Stimulated activated CD8-positive, alpha-beta memory T cell treated with anti-CD3 and anti-CD28 coated beads, Interleukin-12 subunit alpha, Interleukin-12 subunit beta, amount 100 ng/mL, for 24 hours (primary cell): Measurements from ENCODE around the gene CST7.
"Not testable (repeated sequence)": the region's sequence is repeated elsewhere in the genome, so short reads cannot be mapped to it uniquely, and the experiment has no call there.

Experiments
- DNase-seq: peaks from one replicate; pipeline ENCODE4 v3.0.0-alpha.2; 2020; ENCODE audit errors: extremely low read depth

The CST7 gene

DNA sequence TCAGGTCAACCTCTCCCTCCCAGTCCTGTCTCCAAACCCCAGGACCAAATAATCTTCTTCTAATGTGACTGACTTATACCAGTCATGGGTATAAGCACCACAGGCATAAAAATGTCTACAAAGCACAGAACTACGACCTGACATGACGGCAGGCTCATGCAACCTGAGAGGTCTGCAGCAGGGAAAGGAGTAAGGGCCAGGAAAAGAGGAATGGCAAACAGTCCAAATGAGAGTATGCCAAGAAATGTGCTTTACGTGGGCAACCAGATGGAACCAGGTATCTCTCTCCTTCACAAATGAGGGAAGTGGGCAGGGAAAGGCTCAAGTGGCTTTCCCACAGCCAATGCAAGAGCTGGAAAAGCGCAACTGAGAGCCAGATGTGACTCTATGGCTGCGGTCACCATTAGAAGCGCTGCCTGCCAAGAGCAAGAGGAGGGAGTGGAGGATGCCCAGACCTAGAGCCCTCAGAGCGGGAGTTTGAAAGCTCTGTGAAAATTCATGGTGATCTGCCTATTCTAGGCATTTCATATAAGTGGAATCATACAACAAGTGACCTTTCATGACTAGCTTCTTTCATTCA lies 37.5 kb downstream of the CST7 start:
- no peak for DNase-seq

DNA sequence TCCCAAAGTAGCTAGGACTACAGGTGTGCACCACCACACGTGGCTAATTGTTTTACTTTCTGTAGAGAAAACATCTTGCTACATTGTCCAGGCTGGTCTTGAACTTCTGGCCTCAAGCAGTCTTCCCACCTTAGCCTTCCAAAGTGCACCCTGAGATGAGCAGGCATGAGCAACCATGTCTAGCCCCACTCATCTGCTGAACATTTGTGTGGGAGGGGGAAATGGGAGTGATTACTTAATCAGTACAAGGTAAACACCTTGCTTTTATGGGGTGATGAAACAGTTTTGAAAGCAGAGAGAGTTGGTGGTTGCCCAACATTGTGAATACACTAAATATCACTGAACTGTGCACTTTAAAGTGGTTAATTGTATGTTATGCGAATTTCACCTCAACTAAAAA lies 38.2 kb downstream of the CST7 start:
- DNase-seq = no peak

DNA sequence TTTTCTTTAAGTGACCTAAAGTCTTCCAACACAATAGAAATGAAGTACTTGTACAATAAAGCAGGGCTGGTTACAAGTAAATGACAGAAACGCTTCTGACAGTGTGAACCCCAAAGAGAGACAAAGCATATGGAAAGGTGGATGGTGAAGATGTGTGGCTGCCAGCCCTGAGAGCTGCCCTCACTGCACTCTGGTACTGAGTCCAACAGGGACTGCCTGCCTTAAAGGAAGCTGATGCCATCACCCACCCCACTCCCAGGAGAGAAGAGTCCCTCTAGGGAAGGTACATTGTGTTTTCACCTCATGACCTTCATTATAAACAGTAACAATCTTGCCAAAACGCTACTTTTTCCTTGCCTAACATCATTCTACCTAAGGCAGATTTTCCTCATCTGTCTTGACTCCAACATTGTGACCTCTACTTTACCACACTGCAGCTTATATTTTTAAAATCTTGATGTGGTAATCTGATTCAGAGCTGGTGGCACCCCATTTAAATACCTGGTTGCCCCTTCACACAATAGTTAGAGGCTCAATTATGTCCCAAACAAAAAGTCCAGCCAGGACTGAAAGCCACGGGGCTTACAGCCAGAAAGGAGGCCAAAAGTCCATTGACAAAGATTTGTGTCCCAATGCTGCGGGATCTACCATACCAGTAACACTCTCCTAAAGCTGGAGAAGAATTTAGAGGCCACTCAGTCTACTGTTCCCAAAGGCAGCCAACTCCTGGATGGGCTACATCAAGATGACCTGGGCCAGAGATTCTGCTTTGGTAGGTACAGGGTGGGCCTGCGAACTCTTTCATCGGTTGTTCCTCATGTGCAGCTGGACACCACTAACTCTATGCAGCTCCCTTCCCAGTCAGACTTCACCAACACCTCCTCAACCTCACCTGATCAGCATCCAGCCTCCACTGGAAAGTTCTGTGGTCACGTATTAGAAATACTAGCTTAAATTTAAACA lies 39.1 kb downstream of the CST7 start:
- no peak for DNase-seq

DNA sequence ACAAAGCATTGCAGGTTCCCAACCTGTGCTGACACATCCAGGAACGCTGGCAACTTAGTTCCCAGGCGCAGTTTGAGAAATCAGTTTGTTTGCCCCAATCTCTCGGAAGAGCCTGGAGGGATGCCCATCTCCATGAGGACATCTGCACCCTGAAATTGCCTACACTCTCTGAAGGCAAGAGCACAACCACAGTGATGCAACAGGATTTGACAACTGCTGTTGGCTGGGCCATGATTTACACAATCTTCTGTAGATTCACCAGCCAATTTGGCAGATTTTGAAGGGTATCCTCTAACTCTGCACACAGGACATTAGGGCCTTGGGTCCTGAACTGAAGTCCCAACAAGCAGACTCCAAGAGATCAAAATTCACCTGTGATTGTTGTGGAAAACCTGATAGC lies 40.1 kb downstream of the CST7 start:
- DNase-seq = no peak

DNA sequence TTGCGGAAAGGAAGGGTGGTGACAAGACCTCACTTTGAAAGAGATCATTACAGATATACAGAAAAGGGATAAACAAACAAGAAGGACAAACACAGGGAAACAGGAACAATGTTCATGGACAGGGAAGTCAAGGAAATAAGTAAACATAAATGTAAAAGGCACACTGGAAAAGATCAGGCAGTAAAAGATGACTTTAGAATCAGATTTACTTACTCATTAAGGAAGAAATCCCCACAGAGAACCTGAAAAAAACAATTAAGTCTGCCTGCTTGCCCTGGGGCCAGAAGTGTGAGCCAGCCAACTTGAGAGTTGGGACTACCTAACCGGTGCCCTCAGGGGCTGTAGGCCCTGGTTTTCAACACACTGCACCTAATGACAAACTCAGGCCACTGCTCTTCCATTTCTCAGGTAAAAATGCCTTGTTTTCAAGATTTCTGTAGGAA lies 41.8 kb downstream of the CST7 start:
- no peak for DNase-seq

DNA sequence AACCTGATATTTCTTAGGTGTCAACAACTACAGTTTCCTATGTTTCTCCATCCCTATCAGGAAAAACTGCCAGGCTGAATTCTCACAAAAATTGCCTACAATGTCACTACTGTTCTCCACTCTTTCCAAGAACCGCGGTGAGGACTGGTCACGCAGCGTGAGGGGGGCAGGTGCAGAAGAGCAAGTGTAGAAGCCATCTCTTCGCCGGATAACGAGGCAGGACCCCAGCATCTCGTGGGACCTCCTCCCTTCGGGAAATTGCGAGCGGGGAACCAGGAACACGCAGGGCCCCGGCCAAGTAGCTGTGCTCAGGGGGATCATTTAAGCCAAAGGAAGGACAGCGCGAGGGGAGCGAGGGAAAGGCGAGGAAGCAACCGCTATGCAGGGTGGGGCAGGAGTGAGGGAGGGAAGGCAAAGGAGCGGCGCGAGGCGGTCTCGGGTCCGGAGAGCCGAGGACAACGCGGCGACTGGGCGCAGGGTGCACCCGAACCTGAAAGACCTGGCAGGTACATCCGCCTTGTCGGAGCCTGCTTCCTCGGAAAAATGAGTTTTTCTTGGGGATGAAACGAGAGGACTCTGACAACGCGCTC lies 42.9 kb downstream of the CST7 start:
- DNase-seq = no peak

DNA sequence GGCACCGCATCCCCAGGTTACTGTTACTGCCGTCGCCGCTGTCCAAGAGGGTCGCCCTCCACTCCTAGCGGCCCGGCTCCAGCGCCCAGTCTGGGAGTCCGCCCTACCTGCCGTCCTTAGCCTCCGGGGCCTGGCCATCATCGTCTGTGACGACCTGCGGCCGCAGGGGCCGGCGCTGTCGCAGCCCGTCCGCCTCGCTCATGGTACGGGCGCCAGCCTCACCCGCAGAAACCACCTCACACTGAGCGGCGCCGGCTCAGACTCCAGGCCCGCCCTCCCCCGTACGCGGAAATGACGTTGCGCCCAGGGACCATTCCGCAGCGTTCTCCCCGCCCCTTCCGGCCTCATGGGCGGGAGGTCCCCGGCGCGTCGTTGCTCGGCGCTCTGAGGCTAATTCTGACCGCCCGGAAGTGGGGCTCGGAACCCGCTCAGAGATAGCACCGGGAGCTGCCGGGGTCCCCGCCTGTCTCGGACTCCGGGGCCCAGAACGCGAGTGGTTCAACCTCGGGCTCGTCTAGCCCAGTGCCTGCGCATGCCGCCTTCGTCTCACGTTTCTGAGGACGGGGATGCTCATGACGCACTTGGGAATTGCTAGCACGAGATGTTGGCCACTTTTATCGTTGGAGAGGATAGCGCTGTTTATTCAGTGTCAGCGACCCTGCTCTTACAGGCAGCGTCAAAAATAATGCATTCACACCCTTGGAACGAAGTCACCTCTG lies 43.6 kb downstream of the CST7 start, which contains the start of gene APMAP:
Gene APMAP (minus strand): TSS at position 265 of the 719 bp plus-strand sequence. CDS start 63 bp downstream, at position 202.
- DNase-seq = peak; percentile 97

DNA sequence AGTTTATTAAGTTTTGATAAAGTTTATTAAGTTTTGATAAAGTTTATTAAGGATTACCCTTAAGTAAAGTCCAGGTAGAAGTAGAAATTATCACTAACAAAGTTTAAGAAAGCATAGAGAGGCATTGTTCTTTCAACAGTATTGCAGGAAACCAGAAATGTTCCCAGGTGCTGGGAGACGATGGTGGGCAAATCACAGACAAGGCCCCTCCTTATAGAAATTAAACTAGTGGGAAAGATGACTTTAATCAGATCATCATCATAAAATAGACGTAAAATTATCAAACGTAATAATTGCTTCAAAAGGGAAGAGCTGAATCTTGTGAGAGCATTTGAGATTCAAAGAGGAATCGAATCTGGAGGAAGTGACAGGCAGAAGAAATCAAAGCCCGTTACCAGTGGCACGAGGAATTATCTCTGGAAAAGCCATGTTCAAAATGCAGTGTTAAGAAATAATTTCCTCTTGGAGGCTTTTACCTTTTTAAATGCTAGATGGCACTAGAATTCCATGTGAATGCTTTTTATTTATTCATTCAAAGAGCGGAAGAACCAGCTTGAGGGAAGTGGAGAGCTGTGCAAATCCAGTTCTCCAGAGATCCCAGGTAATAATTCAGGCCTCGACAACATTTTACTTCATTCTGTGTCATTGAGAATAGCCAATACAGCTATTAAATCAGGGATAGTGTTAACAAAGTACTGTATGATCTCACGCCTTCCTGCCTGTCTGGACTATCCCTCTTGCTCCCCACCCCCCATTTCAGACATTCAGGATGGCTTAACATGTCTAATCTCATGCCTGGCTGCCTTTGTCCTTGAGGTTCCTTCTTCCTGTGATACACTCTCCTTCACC lies 44.5 kb downstream of the CST7 start:
- DNase-seq = no peak

DNA sequence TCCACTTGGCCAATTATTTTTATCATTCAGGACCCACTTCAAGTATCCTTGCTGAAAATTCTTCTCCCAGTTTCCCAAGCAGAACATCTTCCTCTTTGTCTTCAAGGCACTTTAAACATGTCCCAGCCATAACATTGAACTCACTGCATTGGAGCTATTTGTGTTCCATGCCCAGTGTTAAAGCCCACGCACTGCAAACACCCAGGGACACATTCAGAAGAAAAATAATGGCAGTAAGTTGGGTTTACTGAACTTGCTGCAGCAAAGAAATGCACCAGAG lies 45.1 kb downstream of the CST7 start:
- DNase-seq = no peak

DNA sequence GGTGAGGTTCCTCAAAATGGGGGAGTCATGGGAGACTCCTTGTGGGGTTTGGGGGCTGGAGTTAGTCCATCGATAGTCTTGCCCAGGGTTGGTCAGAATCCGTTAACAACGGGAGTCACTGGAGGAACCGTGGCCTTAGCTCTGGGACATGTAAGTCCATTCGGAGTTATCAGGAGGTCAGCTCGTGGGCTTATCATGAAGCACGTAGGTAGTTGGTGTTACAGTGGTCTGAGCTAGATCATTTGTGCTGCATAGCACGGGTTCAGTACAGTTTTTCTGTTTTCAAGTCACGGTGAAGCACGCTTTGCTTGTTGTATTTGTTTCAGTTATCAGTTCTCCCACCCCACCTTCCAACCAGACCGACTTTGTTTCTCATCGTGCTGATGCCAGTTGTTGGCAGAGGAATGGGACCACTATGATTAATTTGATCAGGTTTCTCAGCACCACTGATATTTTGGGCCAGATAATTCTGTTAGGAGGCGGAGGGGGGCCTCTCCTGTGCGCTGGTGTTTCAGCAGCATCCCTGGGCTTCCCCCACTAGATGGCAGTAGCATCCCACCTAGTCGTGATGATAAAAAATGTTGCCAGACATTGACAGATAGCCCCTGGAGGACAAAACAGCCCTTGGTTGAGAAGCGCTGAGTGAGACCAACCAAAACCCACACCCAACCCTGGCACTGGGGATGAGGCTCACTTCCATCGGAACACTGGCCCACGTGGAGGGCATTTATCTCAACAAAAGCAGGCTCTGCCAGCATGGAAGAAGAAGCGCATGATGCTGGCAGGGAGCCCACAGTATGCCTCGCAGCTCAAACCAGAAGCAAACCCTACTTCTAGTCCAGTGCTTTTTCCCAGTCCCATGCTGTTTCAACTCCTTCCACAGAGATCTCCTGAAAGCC lies 45.6 kb downstream of the CST7 start:
- DNase-seq = peak; percentile 32

DNA sequence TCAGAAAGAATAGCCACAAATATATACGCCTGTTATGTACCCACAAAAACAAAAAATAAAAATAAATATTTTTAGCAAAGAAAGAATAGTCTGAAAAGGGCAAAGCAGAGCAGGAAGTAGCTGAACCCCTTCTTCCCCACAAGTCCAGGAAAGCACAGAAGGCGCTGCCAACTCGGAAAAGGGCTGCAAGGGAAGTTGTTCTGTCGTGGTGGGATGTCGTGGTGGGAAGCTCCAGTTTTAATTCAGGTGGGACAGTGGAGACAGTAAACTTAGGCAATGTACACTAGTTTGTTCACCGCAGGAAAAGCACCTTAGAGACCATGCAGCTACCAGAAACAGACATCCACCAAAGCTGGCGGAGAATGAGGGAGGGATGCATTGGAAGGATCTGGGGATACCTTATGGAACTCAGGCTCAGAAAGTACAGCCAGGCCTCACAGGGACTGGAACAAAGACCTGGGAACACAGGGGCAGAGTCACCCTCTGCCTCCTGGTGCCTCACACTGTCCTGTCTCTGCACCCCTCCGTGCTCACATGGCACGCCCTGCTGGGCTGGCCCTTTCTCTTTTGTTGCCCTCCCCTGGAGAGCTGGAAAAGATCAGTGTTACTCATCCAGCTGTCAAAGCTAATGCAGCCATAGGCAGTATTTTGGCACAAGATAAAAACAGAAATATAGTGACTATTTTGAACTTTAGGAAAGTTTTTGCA lies 46.8 kb downstream of the CST7 start:
- DNase-seq = no peak

DNA sequence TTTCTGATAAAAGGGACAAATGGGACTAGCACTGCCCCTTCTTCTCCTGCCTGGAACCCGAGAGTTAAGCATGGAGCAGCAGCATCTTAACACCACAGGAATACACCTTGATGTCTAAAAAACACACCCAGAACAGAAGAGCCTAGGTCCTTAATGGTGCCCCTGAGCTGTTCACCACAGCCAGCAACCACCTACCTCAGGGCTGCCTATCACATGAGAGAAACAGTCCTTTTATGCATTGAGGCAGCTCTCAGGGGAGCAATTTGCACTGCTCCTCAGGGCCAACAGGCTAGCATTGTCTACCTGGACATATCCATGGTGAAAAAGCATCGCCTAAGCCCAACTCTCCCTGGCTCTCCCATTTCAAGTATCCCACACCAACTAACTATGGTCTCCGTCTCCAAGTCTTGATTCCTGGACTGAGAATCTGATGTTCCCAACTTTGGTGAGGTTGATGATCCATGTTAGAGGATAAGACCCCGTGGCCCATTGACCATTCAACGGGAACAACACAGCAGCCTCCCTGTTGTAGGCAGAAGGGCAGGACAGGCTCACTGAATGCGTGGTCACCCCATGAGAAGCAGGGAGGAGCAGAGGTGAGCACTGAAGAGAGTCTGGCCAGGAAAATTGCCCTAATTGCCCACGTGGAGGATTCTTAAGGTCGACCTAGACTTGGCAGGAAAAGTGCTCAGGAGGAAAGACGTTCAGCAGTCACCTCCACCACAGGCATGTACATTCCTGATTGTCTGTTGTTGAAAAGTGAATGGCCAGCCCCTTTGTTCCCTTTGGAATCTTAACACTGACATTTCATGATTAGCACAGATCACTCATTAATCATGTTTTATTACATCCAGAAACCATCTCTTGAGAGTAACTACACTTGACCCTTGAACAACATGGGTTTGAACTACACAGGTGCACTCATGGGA lies 47.6 kb downstream of the CST7 start:
- no peak for DNase-seq

DNA sequence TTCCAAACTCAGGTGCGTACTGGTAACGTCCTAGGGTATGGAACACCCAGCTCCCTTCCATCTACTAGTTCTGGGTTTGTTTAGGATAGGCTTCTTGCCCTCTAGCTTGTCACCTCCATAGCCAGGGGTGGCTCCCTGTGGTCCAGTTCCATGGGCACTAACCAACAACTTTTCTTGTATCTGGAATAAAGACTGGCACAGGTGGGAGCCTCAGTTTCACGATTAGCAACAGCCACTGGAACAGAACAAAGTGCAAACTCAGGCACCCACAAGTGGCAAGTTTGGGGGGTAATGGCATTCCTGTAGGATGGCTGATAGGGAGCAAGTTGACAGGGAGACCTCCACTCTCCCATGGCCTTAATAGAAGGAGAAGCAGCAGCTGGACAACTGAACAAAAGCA lies 49.1 kb downstream of the CST7 start:
- DNase-seq = no peak

DNA sequence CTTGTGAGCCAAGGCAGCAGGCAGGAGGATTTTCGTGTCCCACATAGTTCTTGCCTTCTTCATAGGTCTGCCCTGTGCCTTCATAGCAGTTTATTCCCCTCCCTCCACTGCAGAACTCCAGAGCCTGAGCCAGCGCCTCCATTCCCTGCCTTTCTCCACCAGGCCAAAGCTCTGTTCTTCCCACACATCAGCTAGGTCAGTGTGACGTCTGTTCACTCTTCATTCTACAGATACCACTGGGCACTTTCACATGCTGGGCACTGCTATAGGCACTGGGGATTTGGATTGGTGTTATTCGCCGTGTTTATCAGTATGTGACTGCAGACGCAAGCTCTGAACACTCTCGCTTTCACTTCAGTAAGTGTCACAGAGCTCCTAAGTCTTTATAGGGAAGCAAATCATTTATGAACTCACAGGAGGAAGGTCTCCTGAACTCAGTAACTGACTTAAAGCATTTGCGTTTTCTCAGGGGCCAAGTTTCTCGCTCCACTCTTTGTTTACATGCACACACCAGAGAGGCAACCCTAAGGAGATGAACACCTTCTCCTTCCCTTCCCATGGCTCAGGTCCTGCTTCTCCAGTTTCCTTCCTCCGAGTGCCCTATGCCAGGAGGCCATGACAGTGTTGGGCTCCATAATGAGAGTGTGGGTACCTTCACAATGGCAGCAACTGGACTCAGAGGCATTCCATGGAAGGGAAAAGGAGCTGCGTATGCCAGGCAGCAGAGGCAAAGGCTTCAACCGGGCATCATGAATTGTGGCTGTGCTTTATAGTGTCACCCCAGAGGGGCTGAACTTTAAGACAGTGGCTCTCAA lies 49.8 kb downstream of the CST7 start:
- DNase-seq = no peak

DNA sequence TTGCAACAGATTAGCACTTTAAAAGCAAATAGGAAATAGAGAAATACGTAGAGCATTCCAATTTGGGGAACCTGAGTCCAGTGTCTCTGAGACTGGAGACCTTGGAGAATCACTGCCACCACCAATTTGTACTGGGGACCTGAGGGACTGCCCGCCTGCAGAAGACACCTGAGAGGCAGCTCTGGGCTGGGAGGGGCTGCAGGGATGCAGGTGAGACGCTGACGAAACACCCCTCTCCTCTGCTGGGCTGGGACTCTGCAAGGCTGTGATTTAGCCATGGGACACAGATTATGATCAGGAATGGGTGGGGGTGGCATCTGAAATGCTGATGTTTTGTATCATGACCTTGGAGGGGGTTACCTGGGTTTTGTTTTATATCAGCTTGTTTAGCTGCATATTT lies 50.5 kb downstream of the CST7 start:
- DNase-seq = no peak

DNA sequence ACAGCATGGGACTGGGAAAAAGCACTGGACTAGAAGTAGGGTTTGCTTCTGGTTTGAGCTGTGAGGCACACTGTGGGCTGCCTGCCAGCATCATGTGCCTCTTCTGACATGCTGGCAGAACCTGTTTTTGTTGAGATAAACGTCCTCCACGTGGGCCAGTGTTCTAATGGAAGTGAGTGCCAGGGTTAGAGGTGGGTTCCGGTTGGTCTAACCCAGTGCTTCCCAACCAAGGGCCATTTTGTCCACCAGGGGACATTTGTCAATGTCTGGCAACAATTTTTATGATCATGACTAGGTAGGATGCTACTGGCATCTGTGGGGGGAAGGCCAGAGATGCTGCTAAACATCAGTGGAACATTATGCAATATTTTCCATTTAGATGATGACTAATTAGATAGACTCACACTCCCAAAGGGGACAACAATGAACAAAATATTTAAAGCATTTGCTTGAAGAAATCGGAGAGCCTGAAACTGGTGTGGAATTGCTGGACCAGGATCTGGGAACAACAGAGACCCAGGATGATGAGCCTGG lies 51.3 kb downstream of the CST7 start:
- DNase-seq = no peak

DNA sequence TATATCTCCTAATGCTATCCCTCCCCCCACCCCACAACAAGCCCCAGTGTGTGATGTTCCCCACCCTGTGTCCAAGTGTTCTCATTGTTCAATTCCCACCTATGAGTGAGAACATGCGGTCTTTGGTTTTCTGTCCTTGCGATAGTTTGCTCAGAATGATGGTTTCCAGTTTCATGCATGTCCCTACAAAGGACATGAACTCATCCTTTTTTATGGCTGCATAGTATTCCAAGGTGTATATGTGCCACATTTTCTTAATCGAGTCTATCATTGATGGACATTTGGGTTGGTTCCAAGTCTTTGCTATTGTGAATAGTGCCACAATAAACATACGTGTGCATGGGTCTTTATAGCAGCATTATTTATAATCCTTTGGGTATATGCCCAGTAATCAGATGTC lies 52.3 kb downstream of the CST7 start:
- DNase-seq = not testable (repeated sequence)
